H1 (cell line): ENCODE data around the gene TFE3. TPM values are rescaled to one million over a fixed set of nuclear protein-coding genes. Genes with fewer than 3 reads are reported as not detected.
A peak's percentile ranks its signal among the peaks of the same experiment; 100 is the strongest.

ENCODE experiments used
- CTCF ChIA-PET: fragments of 300-600 bp; sonication (Branson Sonifier 250); formaldehyde crosslinking; loops from one replicate; lab custom pipeline; 2021; ENCODE audit not compliant: partially characterized antibody; lab: Charles Lee
- POLR2A ChIA-PET: fragments of 300-600 bp; sonication (Branson Sonifier 250); formaldehyde crosslinking; loops from one replicate; lab custom pipeline; 2021; ENCODE audit warnings: inconsistent platforms; ENCODE audit not compliant: partially characterized antibody; lab: Charles Lee
- DNase-seq, 2 experiments: peaks; one replicate each; pipeline versions ENCODE4 v3.0.0 to v3.0.0-alpha.2; 2010 to 2022; ENCODE audit warnings: low spot score in 2 of 2, low read depth in 1 of 2, mixed read lengths in 1 of 2
- FAIRE-seq: peaks from 2 replicates; lab custom pipeline; 2011; peaks lifted over from hg19 to GRCh38; lab: Jason Lieb, UNC
- H2AFZ ChIP-seq: 2 replicates; pipeline ENCODE4 v1.8.1; 2012; ENCODE audit warnings: low read length, inconsistent platforms
- H2AK5ac ChIP-seq: 2 replicates; pipeline ENCODE4 v1.6.1; 2013; ENCODE audit warnings: low read depth, low read length
- H2BK120ac ChIP-seq: replicated peaks from 2 replicates; pipeline ENCODE3; 2013; ENCODE audit warnings: low read depth, low read length, inconsistent platforms
- H2BK12ac ChIP-seq: 2 replicates; pipeline ENCODE4 v1.6.1; 2013; ENCODE audit warnings: low read depth, low read length
- H2BK15ac ChIP-seq: 2 replicates; pipeline ENCODE4 v1.6.1; 2013; ENCODE audit warnings: low read length
- H2BK20ac ChIP-seq: 2 replicates; pipeline ENCODE4 v1.6.1; 2013; ENCODE audit warnings: low read length
- H2BK5ac ChIP-seq: 2 replicates; pipeline ENCODE4 v1.6.1; 2013; ENCODE audit warnings: low read depth, low read length
- H3K14ac ChIP-seq: 2 replicates; pipeline ENCODE4 v1.6.1; 2013; ENCODE audit warnings: inconsistent platforms; ENCODE audit not compliant: insufficient read length
- H3K18ac ChIP-seq: 2 replicates; pipeline ENCODE4 v1.6.1; 2013; ENCODE audit warnings: low read length; ENCODE audit errors: extremely low read depth
- H3K23ac ChIP-seq: 2 replicates; pipeline ENCODE4 v1.6.1; 2013; ENCODE audit warnings: inconsistent platforms; ENCODE audit not compliant: insufficient read length
- H3K23me2 ChIP-seq: 2 replicates; pipeline ENCODE4 v1.6.1; 2013; ENCODE audit warnings: low read depth, low read length
- H3K27ac ChIP-seq: 2 replicates; pipeline ENCODE4 v1.6.1; 2011; ENCODE audit warnings: low read depth, low read length, inconsistent platforms
- H3K27me3 ChIP-seq, 4 experiments: replicated peaks in 1 of 4; 1 replicate in 1 of 4; 2 replicates in 3 of 4; pipeline versions ENCODE4 v1.6.1 to v1.8.1; 2011 to 2013; ENCODE audit warnings: low read length in 3 of 4, mild to moderate bottlenecking in 3 of 4, inconsistent platforms in 2 of 4, mixed read lengths in 2 of 4, moderate library complexity in 1 of 4; ENCODE audit not compliant: control insufficient read depth in 3 of 4, insufficient read depth in 3 of 4; ENCODE audit errors: extremely low read depth in 1 of 4
- H3K36me3 ChIP-seq, 4 experiments: 2 replicates each; pipeline versions ENCODE4 v1.6.1 to v1.8.1; 2011 to 2013; ENCODE audit warnings: mild to moderate bottlenecking in 4 of 4, low read length in 3 of 4, moderate library complexity in 2 of 4, control low read depth in 1 of 4, inconsistent platforms in 1 of 4; ENCODE audit not compliant: insufficient read depth in 4 of 4, control insufficient read depth in 2 of 4
- H3K4ac ChIP-seq: replicated peaks from 2 replicates; pipeline ENCODE3; 2013; ENCODE audit warnings: low read length, low read depth, mixed read lengths, inconsistent platforms; ENCODE audit not compliant: insufficient read length
- H3K4me1 ChIP-seq, 4 experiments: replicated peaks in 1 of 4; 1 replicate in 1 of 4; 2 replicates in 3 of 4; pipeline versions ENCODE4 v1.6.1 to v1.8.1; 2011 to 2013; ENCODE audit warnings: low read length in 3 of 4, inconsistent platforms in 2 of 4, mixed read lengths in 1 of 4; ENCODE audit not compliant: insufficient read depth in 4 of 4, control insufficient read depth in 3 of 4
- H3K4me2 ChIP-seq, 2 experiments: 2 replicates each; pipeline versions ENCODE4 v1.6.1 to v1.8.1; 2011 to 2013; ENCODE audit warnings: low read depth in 2 of 2, low read length in 2 of 2, control low read depth in 1 of 2, inconsistent platforms in 1 of 2, mild to moderate bottlenecking in 1 of 2; ENCODE audit not compliant: insufficient read depth in 1 of 2
- H3K4me3 ChIP-seq, 4 experiments: fragments of 200-600, 300-600 bp in 1 of 4; sonication (generic), shearing (Covaris generic), sonication (Bioruptor Twin) in 1 of 4; 2 replicates each; pipeline versions ENCODE4 v1.5.1 to v1.8.1; 2011 to 2016; ENCODE audit warnings: low read length in 4 of 4, low read depth in 3 of 4, control low read depth in 2 of 4, inconsistent platforms in 2 of 4, mild to moderate bottlenecking in 2 of 4, mixed read lengths in 1 of 4, moderate library complexity in 1 of 4; ENCODE audit not compliant: insufficient read depth in 2 of 4; ENCODE audit errors: extremely low read depth in 1 of 4
- H3K56ac ChIP-seq: replicated peaks from 2 replicates; pipeline ENCODE3; 2013; ENCODE audit warnings: low read depth, mild to moderate bottlenecking, mixed read lengths, low read length, inconsistent platforms; ENCODE audit not compliant: insufficient read length
- H3K79me1 ChIP-seq: 2 replicates; pipeline ENCODE4 v1.6.1; 2013; ENCODE audit warnings: low read depth, low read length, control low read depth
- H3K79me2 ChIP-seq, 2 experiments: 2 replicates each; pipeline versions ENCODE4 v1.6.1 to v1.8.1; 2012 to 2013; ENCODE audit warnings: low read length in 2 of 2, mild to moderate bottlenecking in 2 of 2, inconsistent platforms in 1 of 2; ENCODE audit not compliant: insufficient read depth in 2 of 2, control insufficient read depth in 1 of 2
- H3K9ac ChIP-seq, 4 experiments: replicated peaks in 1 of 4; 1 replicate in 1 of 4; 2 replicates in 3 of 4; pipeline versions ENCODE4 v1.6.1 to v1.8.1; 2011 to 2013; ENCODE audit warnings: low read depth in 3 of 4, low read length in 3 of 4, control low read depth in 2 of 4, mild to moderate bottlenecking in 2 of 4, moderate library complexity in 2 of 4, inconsistent platforms in 1 of 4; ENCODE audit errors: extremely low read depth in 1 of 4
- H3K9me3 ChIP-seq, 2 experiments: 2 replicates each; pipeline versions ENCODE4 v1.6.1 to v1.8.1; 2012 to 2013; ENCODE audit warnings: mild to moderate bottlenecking in 2 of 2, moderate library complexity in 2 of 2, control low read depth in 1 of 2, inconsistent platforms in 1 of 2, low read depth in 1 of 2, low read length in 1 of 2, mixed read lengths in 1 of 2; ENCODE audit not compliant: insufficient read depth in 2 of 2
- H4K20me1 ChIP-seq, 2 experiments: replicated peaks in 1 of 2; 2 replicates each; pipeline versions ENCODE3 to v1.8.1; 2011 to 2013; ENCODE audit warnings: inconsistent platforms in 2 of 2, low read length in 2 of 2, mild to moderate bottlenecking in 1 of 2; ENCODE audit not compliant: insufficient read depth in 2 of 2, control insufficient read depth in 1 of 2
- H4K5ac ChIP-seq: 2 replicates; pipeline ENCODE4 v1.6.1; 2013; ENCODE audit warnings: low read length, low read depth, mixed read lengths, inconsistent platforms; ENCODE audit not compliant: insufficient read length
- H4K8ac ChIP-seq: 2 replicates; pipeline ENCODE4 v1.8.0; 2013; ENCODE audit warnings: mild to moderate bottlenecking, moderate library complexity, low read length, inconsistent platforms; ENCODE audit not compliant: insufficient read depth; ENCODE audit errors: extremely low read depth
- H4K91ac ChIP-seq: replicated peaks from 2 replicates; pipeline ENCODE3; 2013; ENCODE audit warnings: low read length, mixed read lengths, inconsistent platforms; ENCODE audit not compliant: insufficient read length
- CHD1 ChIP-seq: IDR thresholded peaks from 2 replicates; pipeline ENCODE4 v1.6.1; 2012; ENCODE audit warnings: low read depth, low read length, improper control_type of control experiment
- EGR1 ChIP-seq: IDR thresholded peaks from 2 replicates; pipeline ENCODE4 v1.6.1; 2011; ENCODE audit warnings: low read depth, low read length, borderline replicate concordance
- NANOG ChIP-seq: IDR thresholded peaks from 2 replicates; pipeline ENCODE4 v1.6.1; 2011; ENCODE audit warnings: low read length, low read depth, mild to moderate bottlenecking, inconsistent platforms; ENCODE audit not compliant: insufficient read depth, poor library complexity, severe bottlenecking
- POLR2A ChIP-seq, 2 experiments: IDR thresholded peaks; 1 replicate in 1 of 2; 2 replicates in 1 of 2; pipeline ENCODE4 v1.6.1; 2011; ENCODE audit warnings: low read depth in 2 of 2, low read length in 2 of 2, mild to moderate bottlenecking in 2 of 2; ENCODE audit errors: control extremely low read depth in 1 of 2
- SAP30 ChIP-seq: fragments of 300-600 bp; sonication (generic); IDR thresholded peaks from 2 replicates; pipeline ENCODE4 v1.7.1; 2012; ENCODE audit warnings: low read length, moderate library complexity, mild to moderate bottlenecking, inconsistent platforms; ENCODE audit not compliant: insufficient read depth, insufficient replicate concordance
- SIN3A ChIP-seq, 2 experiments: IDR thresholded peaks in 1 of 2; conservative IDR thresholded peaks in 1 of 2; 2 replicates each; pipeline ENCODE4 v1.6.1; 2011 to 2012; ENCODE audit warnings: low read length in 2 of 2, improper control_type of control experiment in 1 of 2, low read depth in 1 of 2, mild to moderate bottlenecking in 1 of 2
- SP2 ChIP-seq: IDR thresholded peaks from 2 replicates; pipeline ENCODE4 v1.6.1; 2012; ENCODE audit warnings: mild to moderate bottlenecking, low read length, inconsistent platforms
- SP4 ChIP-seq: IDR thresholded peaks from 2 replicates; pipeline ENCODE4 v1.6.1; 2012; ENCODE audit warnings: low read length, inconsistent platforms
- TAF1 ChIP-seq: IDR thresholded peaks from 2 replicates; pipeline ENCODE4 v1.6.1; 2011; ENCODE audit warnings: mild to moderate bottlenecking, low read depth, low read length
- TBP ChIP-seq: IDR thresholded peaks from 2 replicates; pipeline ENCODE4 v1.6.1; 2011; ENCODE audit warnings: low read depth, low read length, improper control_type of control experiment
- YY1 ChIP-seq: IDR thresholded peaks from 2 replicates; pipeline ENCODE4 v1.6.1; 2011; ENCODE audit warnings: low read depth, mild to moderate bottlenecking, low read length
- WGBS, 2 experiments: shearing (Covaris generic) in 1 of 2; methylation state at CpG; one replicate each; pipeline versions ENCODE4 v1.1.6 to v1.1.7; 2013 to 2015; ENCODE audit warnings: low lambda C conversion rate in 2 of 2, mixed read lengths in 2 of 2, inconsistent platforms in 1 of 2, low coverage in 1 of 2, missing lambda C conversion rate in 1 of 2; ENCODE audit not compliant: insufficient replicate concordance in 2 of 2, insufficient coverage in 1 of 2, insufficient read length in 1 of 2; ENCODE audit errors: extremely low coverage in 1 of 2, missing lambda C conversion rate in 1 of 2; 5-methylcytosine and 5-hydroxymethylcytosine counted together
- polyA plus RNA-seq, 7 experiments: library from polyadenylated mRNA; depleted of rRNA in 3 of 7; stranded (reverse) in 5 of 7; unstranded in 2 of 7; fragments of >200 nt in 5 of 7; fragments of 200-250 nt in 2 of 7; gene quantifications; 1 replicate in 5 of 7; 2 replicates in 1 of 7; 4 replicates in 1 of 7; pipeline versions ENCODE4 v1.2.1 to v1.2.3, GENCODE V29; 2011 to 2013; ENCODE audit warnings: missing spikeins in 2 of 7, mixed read lengths in 2 of 7
- total RNA-seq: library from RNA; stranded (reverse); fragmentation: NEBNext Ultra II Directional; extraction: Animal tissue kit (Norgen Biotek cat#: 25700); gene quantifications from 2 replicates; pipeline ENCODE4 v1.2.1, GENCODE V29; 2021

Gene TFE3
- total and polyA plus RNA-seq, 2 of the 8 experiments (the other 6 are each of a cell fraction or from before 2014, with no cell fraction given): 33.7 to 52.9 TPM

DNA sequence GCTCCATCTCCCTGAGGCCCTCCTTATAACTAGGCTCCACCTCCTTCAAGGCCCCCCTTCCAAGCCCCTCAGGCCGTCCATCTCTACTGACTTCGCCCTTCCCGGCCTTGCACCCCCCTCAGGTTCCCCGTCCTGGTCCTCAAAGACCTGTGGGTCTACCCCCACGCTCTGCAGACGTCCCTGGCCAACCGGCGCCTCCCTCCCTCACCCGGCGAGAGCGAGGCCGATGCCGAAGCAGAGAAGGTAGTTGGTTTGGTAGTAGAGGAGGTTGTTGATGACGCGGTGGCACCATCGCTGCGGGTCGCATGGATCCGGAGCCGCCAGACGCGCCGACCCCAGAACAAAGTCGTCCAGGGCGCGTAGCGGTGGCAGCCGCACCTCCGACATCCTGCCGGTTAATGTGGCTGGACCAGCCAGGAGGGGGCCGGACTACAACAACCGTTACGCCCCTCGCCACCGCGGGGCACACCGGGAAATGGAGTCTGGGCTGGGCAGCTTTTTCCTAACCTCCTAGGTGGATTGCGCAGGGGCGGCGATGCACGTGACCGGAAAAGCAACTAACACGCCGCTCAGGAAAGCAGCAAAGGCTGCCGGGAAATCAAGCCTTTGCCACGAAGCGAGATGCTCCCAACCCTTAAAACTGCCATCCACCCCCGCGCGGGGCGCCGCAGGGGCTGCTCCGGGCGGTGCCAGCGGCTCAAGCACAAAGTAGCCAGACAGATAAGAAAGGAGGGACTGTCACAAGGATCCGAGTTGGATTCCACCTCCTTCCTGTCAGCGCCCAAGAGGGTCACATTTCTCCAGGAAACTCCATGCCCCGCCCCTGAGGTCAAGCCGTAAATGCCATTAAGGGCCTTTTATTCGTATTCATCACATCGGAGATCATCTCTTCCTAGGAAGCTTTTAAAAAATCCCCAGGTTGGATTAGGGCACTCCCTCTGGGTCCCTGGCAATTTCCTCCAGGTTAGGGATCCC is 30.7 kb upstream of the TFE3 start, which contains the start of gene PRAF2:
Gene PRAF2, minus strand, starts transcription at position 402 of the 975 bp plus-strand sequence. Its CDS starts 15 bp downstream, at position 387.
- Histone ChIP-seq H3K56ac (peak within 1 kb of the TSS; percentile 46), H2AK5ac (no peak within 1 kb of the TSS), H3K4ac (no peak within 1 kb of the TSS), H4K5ac (peak within 1 kb of the TSS; percentile 66), H3K79me1 (no peaks in the 10 kb centered on the region), H3K9ac (peak within 1 kb of the TSS in 3 of 4 experiments; percentile 38 to 47 (median 44); a peak in 4 of 7 replicates), H2BK5ac (no peak within 1 kb of the TSS; the same call in 1 of the 2 replicates), H3K14ac (no peak within 1 kb of the TSS), H3K18ac (no peak within 1 kb of the TSS), H4K91ac (no peak within 1 kb of the TSS), H3K79me2 (no peaks in the 10 kb centered on the region), H2AFZ (no peak within 1 kb of the TSS), H3K4me2 (peak within 1 kb of the TSS; percentile 74 to 87), H3K27ac (no peak within 1 kb of the TSS), H3K36me3 (peaks cover 0 to 4% (median 0%) of the 10 kb centered on the region in 4 experiments; a peak in 2 of 8 replicates), H3K4me1 (peaks cover 0 to 7% (median 4%) of the 10 kb centered on the region in 4 experiments; a peak in 5 of 7 replicates), H2BK20ac (no peak within 1 kb of the TSS), H3K23me2 (no peaks in the 10 kb centered on the region), H2BK120ac (no peak within 1 kb of the TSS), H2BK15ac (no peak within 1 kb of the TSS), H4K8ac (peak within 1 kb of the TSS; percentile 89), H3K4me3 (peak within 1 kb of the TSS; percentile 53 to 96 (median 78)), H3K27me3 (no peaks in the 10 kb centered on the region), H4K20me1 (no peaks in the 10 kb centered on the region), H3K9me3 (no peaks in the 10 kb centered on the region), H2BK12ac (no peak within 1 kb of the TSS), H3K23ac (no peak within 1 kb of the TSS)
- DNase-seq (peak; percentile 46 to 85), FAIRE-seq (peak; percentile 96)
- WGBS, 2 experiments: 4% methylated on average over 39 of the region's 61 CpGs; no CpG with 5 or more reads in 1 of the 2 experiments
- ChIA-PET POLR2A (interaction anchor here (0.6 to 2.1 kb wide), 4 partner anchors 14 to 54 kb away, joined by 3 to 6 read pairs (median 3); no protein-coding TSS in a partner anchor), CTCF (interaction anchor here (1.1 kb wide), 1 partner anchor 26 kb away, joined by 3 read pairs; no protein-coding TSS in a partner anchor)
- TF ChIP-seq POLR2A (IDR thresholded peaks at IDR 0.05; ENCODE audit: control extremely low read depth in 1 of 2, low read depth in 2 of 2, low read length in 2 of 2) (peak in 1 of 2 experiments; percentile 58; a peak in 1 of 3 replicates), SP4 (no peak), NANOG (no peak), CHD1 (no peak), EGR1 (0 out of 2 replicates have a peak, but pooled peaks have one; percentile 20), SAP30 (no peak), TAF1 (peak; percentile 34; the same call in 1 of the 2 replicates), SP2 (no peak), YY1 (no peak), SIN3A (conservative IDR thresholded peaks at IDR 0.05 in 1 of 2, IDR thresholded peaks at IDR 0.05 in 1 of 2; ENCODE audit: low read depth in 1 of 2, low read length in 2 of 2) (peak in 1 of 2 experiments; percentile 69; a peak in 1 of 4 replicates), TBP (no peak)
